DOHH2 (cell line): Measurements from ENCODE around the gene TFCP2L1.

Source experiments
- CTCF ChIP-seq: fragments of 200-600 bp; sonication (generic); IDR thresholded peaks from one replicate; pipeline ENCODE4 v1.5.1; 2014; ENCODE audit warnings: antibody characterized with exemption, mild to moderate bottlenecking, low read depth, low read length; ENCODE audit not compliant: poor library complexity, severe bottlenecking
- EZH2phosphoT487 ChIP-seq: fragments of 200-600 bp; sonication (generic); IDR thresholded peaks from 2 replicates; pipeline ENCODE4 v1.6.1; 2017; ENCODE audit warnings: borderline replicate concordance, mild to moderate bottlenecking, antibody characterized with exemption, low read length, moderate library complexity, mixed read lengths

- TF ChIP-seq CTCF (no peak), EZH2phosphoT487 (no peak)
Measured at GRCh38 chr2:121244616-121245015, 40.4 kb downstream of the TFCP2L1 start.
